ENCODE measurements around the gene ZC3H7B. TPM values are rescaled to one million over a fixed set of nuclear protein-coding genes. Genes with fewer than 3 reads are reported as not detected.

ZC3H7B gene
- total RNA-seq, 1 donor from 2014 or later: 55.6 TPM

- intact Hi-C loops (cut with micrococcal nuclease): no loop called here
Measured at GRCh38 chr22:41324821-41325528, 23.6 kb downstream of the ZC3H7B start.

- intact Hi-C loops (cut with micrococcal nuclease): no loop called here
Measured at GRCh38 chr22:41327124-41327523, 25.8 kb downstream of the ZC3H7B start.

GRCh38 chr22:41330169-41330568 is 28.8 kb downstream of the ZC3H7B start:
- intact Hi-C loops (cut with micrococcal nuclease): no loop called here

- intact Hi-C loops (cut with micrococcal nuclease): no loop called here
Measured at GRCh38 chr22:41332217-41332939, 31.1 kb downstream of the ZC3H7B start.

- intact Hi-C loops (cut with micrococcal nuclease): no loop called here
Measured at GRCh38 chr22:41333806-41334205, 32.5 kb downstream of the ZC3H7B start.

- intact Hi-C loops (cut with micrococcal nuclease): no loop called here
Measured at GRCh38 chr22:41334215-41334614, 32.9 kb downstream of the ZC3H7B start.

GRCh38 chr22:41334951-41335635 is 33.8 kb downstream of the ZC3H7B start:
- intact Hi-C loops (cut with micrococcal nuclease): no loop called here

- intact Hi-C loops (cut with micrococcal nuclease): no loop called here
Measured at GRCh38 chr22:41338614-41339212, 37.4 kb downstream of the ZC3H7B start.

GRCh38 chr22:41339823-41340222 is 38.5 kb downstream of the ZC3H7B start:
- intact Hi-C loops (cut with micrococcal nuclease): no loop called here

- intact Hi-C loops (cut with micrococcal nuclease): no loop called here
Measured at GRCh38 chr22:41340357-41340756, 39.0 kb downstream of the ZC3H7B start.

- intact Hi-C loops (cut with micrococcal nuclease): no loop called here
Measured at GRCh38 chr22:41341012-41341411, 39.7 kb downstream of the ZC3H7B start.

- intact Hi-C loops (cut with micrococcal nuclease): no loop called here
Measured at GRCh38 chr22:41341990-41342389, 40.7 kb downstream of the ZC3H7B start.

- intact Hi-C loops (cut with micrococcal nuclease): no loop called here
Measured at GRCh38 chr22:41343300-41343699, 42.0 kb downstream of the ZC3H7B start.

- intact Hi-C loops (cut with micrococcal nuclease): no loop called here
Measured at GRCh38 chr22:41343717-41344116, 42.4 kb downstream of the ZC3H7B start.

- intact Hi-C loops (cut with micrococcal nuclease): no loop called here
Measured at GRCh38 chr22:41344189-41344788, 43.0 kb downstream of the ZC3H7B start.

- intact Hi-C loops (cut with micrococcal nuclease): no loop called here
Measured at GRCh38 chr22:41345807-41346335, 44.5 kb downstream of the ZC3H7B start.

GRCh38 chr22:41347066-41347859 is 45.9 kb downstream of the ZC3H7B start:
- intact Hi-C loops (cut with micrococcal nuclease): no loop called here

- intact Hi-C loops (cut with micrococcal nuclease): no loop called here
Measured at GRCh38 chr22:41348964-41349484, 47.7 kb downstream of the ZC3H7B start.

GRCh38 chr22:41350087-41350486 is 48.8 kb downstream of the ZC3H7B start:
- intact Hi-C loops (cut with micrococcal nuclease): no loop called here

GRCh38 chr22:41351011-41351410 is 49.7 kb downstream of the ZC3H7B start:
- intact Hi-C loops (cut with micrococcal nuclease): no loop called here

All from T-helper 2 cell treated with Interferon-gamma antibody and Interleukin-4, amounts not matched to agents 100 ng/mL and 5 ng/mL, for 36 hours (primary cell).